ENCODE results near the gene ZNF366.

ZNF366 gene

DNA sequence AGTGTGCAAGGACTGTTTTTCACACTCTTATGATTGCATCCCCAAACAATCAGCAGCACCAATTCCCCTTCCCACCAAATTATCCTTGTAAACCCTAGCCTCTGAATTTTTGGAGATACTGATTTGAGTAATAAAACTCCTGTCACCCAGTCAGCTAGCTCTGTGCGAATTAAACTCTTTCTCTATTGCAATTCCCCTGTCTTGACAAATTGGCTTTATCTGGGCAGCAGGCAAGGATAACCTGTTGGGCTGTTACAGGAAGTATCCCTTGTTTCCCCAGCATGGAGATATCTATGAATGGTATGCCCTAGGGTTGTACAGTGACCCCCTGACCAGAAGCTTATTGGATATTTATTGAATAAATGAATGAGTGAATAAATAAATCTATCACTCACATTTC lies 106.3 kb downstream of the ZNF366 start:
- DNase-seq = no peak

DNA sequence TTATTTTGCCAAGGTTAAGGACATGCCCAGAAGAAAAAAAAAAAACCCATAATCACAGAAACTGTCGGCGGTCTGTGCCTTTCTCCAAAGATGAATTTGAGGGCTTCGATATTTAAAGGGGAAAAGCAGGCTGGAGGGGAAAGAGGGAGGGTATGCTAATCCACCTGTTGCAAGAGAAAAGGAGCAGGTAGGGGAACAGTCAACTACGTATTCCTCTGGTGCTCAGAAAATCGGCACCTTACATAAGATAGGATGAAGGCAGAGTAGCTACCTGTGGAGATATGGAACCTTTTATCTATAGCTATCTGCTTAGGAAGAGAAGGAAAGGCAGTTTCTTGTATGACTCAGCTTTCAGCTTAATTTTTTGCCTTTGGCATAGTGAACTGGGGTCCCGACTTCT lies 109.4 kb downstream of the ZNF366 start:
- no peak for DNase-seq

DNA sequence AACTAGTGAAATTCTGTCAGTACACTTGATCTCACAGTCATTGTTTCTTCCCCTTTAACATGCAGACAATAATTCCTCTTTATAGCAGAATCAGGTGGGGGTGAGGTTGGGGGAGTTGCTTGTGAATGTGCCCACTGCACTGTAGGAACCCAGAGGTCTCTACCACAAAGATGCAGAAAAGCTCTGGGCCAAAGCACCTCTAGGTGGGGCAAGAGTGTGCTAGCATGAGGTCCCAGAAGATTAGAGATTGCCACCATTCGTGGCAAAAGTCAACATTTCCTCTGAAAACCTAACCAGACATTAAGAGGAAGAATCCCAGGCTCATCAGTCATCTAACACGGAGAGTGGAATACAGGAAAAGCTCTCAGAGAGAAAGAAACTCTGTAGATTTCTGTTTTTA lies 112.5 kb downstream of the ZNF366 start:
- no peak for DNase-seq

DNA sequence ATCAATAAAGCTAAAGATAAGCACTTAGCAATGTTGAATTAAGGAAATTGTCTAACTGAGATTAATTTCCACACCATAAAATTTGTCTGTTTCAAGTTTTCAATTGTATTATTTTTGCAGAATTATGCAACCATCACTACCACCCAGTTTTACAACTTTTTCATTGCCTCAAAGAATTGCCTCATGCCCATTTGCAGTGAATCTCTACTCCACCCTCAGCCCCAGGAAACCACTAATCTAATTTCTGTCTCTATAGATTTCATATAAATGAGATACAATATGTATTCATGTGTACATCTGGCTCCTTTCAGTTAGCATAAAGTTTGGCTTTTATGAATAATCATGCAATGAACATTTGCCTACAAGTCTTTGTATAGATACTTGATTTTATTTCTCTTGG lies 114.2 kb downstream of the ZNF366 start:
- DNase-seq = no peak

Measured in SIG-M5 (cell line).